ENCODE results near the gene PGLYRP3.
"Not testable (repeated sequence)": the region's sequence is repeated elsewhere in the genome, so short reads cannot be mapped to it uniquely, and the experiment has no call there.

The PGLYRP3 gene

DNA sequence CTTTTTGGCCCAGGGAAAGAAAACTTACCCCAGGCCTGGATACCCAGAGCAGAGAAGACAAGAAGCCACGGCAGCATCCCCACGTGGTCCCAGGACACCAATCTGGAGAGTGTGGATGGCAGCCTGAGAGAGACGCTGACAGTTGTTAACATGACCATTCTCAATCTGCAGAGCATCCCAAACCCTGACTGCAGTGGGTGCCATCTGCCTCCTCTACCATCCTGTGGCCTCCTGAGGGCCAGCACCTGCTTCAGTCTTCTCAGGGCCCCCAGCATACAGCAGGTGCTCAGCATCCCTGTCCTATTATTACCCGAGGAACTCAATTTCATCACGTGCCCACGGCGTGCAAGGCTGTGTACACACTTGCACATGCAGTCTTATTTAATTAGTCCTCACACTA, 35.1 kb upstream of the PGLYRP3 start:
- DNase-seq = no peak

DNA sequence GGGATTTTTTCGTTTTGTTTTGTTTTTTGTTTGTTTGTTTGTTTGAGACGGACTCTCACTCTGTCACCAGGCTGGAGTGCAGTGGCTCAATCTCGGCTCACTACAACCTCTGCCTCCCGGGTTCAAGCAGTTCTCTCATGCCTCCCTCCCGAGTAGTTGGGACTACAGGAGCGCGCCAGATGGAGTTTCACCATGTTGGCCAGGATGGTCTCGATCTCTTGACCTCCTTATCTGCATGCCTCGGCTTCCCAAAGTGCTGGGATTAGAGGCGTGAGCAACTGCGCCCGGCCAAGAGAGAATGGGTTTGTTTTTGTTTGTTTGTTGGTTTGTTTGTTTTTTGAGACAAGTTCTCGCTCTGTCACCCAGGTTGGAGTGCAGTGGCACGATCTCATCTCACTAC, 34.3 kb upstream of the PGLYRP3 start:
- not testable (repeated sequence) for DNase-seq

DNA sequence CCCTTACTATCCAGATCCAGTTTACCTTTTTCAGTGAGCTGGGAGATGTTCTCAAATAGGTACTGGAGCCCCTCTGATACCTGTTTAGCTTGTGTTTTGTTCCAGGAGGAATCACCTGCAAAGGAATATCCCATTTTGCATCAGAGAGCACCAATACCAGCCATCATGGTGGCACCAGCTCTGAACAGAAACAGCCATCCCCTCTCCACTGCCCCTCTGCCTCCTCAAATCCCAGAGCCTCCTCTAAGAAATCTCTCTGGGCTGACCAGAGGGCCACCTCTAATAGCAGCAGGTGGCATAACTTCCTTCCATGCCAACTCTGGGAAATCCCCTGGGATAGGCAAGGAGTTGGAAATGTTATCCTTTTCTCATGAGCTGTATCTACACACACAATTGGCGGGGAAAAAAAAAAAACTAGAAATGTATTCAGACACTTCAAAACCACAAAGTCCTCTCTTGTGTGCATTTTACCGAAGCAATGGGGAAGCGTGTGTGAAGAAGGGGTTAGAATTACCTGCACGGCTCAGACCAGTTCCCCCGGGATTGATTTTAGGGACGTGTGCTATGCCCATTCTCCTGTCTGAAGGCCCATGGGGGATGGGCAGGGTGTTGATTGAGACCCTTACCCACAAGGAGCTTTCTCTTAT, 33.4 kb upstream of the PGLYRP3 start:
- no peak for DNase-seq

DNA sequence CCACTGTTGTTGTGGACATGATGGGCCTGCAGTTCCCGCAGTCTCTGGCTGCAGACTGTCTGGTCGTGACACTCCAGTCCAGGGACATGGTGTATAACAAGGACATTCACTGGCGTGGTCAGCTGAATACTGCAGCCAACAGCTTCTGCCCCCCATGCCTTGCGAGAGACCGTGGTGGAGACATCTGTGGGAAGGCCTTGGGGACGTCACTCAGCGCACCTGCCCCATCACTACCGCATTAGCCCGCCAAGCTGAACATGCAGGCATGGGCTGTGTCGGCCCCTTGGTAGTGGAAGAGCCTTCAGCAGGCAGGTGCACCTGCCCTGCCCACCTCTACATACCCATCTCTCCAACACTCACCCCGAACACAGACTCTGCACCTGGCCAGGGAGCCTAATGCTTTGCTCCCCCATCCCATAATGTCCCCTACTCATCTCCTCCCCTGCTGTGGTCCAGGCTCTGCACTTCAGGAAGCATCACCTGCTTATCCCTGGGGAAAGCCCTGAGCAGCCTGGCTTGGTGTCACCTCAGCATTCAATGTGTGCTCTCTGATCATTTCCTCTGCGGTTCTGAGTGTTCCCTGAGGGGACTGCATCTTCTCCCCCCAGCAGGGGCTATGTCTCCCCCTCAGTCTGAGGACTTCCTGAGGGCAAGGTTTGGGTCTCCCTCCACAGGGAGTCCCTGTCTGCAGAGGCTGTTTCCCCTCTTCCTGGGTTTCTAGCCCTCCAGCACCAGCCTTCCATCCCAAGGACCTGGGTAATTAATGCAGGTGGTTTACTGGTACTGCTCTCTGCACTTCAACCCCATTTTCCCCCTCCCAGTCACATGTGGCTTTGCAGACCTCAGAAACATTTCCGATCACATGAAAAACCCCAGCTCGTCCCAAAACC, 32.7 kb upstream of the PGLYRP3 start:
- DNase-seq = no peak

DNA sequence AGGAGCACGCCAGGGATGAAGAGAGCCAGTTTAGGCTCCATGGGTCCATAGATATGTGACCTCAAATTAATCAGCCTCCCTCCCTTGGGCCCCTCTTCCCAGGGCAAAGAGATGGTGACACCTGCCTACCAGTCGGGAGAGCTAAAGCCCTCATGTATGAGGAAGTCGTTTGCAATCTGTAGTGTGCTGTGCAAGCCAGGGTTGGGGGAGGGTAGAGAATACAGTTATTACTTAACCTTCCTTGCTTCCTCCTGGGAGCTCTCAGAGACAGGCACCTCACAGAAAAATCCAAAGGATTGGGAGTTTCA, 31.9 kb upstream of the PGLYRP3 start:
- peak; percentile 43 for DNase-seq

DNA sequence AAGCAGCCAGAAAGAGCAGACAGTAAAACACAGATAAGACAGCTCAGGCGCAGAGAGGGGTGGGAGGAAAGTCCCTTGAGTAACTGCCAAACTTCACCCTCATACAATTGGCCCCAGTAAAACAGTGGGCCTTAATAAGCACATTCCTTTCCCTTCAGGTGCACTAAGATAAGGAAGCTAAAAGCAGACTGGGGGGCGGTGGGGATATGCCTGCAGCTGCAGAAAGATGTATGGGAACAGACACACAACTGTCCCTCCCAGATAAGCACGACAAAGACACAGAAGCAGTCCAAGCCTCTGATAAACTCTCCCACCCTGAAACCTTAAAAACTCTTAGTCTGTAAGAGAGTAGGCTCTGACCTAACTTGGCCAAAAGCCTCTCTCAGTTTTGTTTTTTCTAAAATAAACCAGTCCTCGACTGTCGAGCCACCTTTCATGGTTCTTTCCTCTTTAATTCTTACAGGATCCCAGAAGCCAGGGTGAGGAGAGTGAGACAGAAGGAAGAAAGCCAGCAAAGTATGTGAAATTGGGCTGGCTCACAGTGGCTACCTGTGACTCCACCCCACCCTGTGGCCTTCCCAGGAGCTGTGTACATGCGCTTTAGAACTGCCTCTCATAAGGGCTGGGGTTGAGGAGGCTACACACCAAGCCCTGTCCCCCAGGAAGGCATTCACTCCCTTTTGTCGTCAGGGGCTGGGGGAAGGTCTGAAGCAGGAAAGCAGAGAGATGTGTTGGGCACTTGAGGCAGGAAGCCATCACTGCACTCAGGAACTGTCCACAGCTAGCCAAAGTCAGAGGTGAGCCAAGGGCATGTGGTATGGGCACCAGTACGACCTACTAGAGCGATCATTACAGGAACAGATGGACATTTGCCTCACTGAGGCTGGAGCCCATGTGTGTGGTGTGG, 31.3 kb upstream of the PGLYRP3 start:
- DNase-seq = no peak

DNA sequence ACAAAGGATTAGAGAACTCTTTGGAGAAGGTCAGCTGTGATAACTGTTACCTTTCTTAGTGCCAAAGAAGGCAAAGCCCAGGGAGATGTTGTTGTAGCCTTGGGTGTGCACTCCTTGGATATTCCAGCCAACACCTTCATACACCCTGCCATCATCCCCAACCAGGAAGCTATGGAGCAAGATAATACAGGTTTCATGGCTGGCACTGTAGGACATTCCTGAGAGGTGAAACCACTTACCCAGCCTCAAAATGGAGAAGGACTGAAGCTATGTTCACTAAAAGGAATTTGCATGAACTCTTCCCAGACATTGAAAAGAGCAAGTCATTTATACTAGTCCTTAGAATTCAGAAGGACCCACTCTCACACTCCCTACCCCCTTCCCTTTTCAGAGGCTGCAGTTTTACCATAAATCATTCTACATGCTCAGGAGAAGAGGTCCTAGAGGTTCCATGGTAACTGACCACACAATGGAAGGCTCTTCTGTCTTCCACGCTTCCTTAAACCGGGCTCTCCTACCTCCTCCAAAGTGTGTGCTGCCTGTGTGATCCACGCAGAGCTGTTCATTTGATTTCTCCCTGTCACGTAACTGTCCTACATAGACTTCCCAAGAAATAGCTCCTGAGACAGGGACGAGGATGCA, 30.4 kb upstream of the PGLYRP3 start:
- no peak for DNase-seq

DNA sequence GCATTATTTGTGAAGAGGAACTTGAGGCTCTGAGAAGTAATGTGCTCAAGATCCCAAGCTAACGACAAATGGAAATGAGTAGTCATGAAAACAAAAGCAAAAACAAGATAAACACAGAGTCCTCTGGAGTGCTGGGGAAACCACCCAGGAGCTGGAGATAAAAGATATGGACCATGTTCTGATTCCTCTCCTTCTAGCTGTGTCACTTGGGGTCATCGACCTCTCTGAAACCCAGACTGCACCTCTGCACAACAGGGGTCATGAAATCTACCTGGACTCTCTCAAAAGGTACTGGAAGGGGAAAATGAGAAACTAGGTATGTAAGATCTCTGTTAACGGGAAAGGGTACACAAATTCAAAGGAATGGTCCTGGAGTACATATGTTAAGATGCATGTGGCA, 29.4 kb upstream of the PGLYRP3 start:
- DNase-seq = no peak

DNA sequence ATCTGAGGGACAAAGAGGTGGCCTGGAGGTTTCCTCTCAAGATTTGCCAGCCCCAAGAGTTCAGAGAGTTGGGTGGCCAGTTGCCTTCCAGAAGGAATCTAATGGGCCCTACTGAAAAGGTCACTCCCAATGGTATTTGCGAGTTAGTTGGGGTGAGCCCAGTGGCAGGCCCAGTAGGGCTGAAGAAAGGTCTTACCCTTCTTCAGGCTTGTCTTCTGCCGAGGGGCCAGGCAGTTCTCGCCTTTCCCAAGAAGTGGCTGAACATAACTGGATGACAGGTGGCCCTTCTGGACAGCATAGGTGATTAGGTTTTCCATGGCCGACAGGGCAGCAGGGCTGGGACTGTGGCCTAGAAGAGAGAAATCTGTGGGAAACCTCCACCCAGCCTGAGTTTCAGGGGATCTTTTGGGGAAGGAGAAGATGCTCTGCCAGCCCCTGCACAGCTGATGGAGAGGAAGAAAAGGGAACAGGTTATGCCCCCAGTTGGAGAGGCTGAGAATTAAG, 28.7 kb upstream of the PGLYRP3 start:
- DNase-seq = no peak

DNA sequence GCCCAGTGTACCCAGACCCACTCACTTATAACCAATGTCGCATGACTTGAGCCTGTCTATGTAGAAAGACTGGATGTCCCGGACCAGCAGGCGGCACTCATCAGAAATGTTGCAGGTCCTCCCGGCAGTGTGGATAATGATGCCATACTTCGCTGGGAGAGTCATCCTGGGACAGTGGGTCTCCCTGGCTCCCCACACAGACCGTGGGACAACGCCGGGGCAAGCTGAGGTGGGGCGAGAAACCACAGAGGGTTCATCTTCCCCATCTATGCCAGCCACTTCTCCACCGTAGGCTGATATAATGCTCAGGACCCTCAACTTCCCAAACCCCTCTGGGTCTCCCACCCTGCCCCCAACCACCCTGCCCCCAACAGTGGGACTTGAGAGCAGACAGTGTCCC, 27.6 kb upstream of the PGLYRP3 start:
- no peak for DNase-seq

DNA sequence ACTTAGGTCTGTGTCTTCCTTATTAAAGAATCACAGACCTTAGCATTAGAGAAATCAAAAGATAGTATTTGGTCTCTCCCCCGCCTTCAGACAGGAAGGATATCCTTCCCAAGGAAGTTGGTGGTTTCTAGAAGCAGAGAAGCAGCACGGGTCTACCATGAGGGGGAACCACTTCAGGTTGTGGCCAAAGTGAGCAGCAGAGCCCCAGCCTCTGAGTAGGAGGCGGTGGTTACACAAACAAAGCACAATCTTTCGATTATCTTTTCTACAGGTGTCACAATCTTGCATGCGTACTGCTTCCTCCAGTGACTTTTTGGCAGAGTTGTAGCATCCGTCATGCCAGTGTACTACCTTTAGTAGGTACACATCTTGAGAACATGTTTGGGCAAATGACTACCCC, 27.1 kb upstream of the PGLYRP3 start:
- DNase-seq = no peak

DNA sequence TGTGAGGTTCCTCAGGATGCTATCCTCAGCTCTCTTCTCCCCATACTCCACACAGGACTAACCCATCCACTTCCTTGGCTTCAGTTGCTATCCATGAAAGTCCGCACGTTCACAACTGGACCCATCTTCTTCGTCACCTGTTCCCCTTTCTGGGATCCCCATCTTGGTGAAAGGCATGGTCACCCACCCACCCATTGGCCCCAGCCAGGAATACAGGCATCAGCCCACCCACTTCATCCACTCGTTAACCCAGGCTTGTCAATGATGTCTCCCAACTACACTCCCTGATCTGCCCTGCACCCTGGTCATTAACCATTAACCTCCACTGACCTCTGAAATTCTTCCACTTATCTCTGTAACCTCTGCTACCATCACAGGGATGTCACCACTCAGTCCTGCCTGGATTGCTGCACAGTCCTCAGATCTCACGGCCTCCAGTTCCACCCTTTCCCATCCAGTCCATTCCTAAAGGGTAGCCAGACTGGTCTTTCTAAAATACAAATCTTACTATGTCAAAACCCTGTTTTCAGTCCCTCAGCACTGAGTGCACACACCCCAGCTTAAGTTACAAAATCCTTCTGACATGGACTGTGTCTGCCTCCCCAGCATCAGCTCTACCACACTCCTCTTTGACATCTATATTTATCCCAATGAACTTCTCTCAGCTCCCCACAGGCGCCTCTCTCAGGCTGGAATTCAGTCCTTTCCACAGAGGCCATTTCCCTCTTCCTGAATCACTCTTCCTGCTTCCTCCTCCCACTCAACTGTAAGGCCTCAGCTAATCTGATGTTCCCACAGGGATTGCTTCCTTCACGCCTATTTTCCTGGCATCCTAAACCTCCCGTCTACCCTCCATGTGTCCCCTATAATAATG, 25.5 kb upstream of the PGLYRP3 start:
- no peak for DNase-seq

DNA sequence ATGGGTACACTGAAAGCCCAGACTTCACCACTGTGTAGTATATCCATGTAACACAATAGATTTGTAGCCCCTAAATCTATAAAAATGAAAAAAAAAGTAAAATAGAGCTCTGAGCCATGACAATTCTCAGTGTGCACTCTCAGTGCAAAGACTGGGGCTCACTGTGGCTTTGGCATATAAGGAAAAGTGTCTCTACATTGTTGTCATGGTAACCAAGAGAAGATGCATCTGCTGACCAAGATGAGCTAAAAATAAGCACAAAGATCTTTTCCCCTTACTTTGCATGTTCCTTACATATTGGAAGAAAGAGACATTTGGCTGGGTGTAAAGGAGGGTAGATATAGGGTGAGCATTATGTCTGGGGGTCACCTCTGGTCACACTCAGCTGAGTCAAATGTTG, 23.9 kb upstream of the PGLYRP3 start:
- no peak for DNase-seq

DNA sequence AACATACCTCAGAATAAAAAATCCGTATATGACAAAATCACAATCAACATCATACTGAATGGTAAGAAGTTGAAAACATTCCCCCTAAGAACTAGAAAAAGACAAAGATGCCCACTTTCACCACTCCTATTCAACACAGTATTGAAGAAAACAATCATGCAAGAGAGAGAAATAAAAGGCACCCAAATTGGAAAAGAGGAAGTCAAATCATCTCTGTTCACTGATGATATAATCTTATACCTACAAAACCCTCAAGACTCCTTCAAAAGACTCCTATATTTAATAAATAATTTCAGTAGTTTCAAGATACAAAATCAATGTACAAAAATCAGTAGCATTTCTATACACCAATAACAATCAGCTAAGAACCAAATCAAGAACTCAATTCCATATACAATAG, 21.1 kb upstream of the PGLYRP3 start:
- no peak for DNase-seq

DNA sequence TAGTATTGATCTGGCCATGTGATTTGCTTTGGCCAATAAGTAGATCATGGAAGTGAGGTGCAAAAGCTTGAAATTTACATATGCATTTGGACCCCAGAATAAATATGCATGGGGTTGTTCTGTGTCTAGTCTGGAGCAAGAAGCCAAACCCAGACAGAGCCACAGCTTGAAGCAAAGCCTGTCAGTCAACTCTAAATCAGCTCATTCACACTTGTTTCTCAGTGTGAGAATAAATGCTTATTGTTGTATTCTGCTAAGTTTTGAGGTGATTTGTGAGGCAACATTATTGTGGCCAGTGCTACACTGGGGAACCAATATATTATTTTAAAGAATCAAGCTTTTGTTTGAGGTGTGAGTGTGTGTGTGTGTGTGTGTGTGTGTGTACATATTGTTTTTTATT, 12.2 kb upstream of the PGLYRP3 start:
- DNase-seq = no peak

DNA sequence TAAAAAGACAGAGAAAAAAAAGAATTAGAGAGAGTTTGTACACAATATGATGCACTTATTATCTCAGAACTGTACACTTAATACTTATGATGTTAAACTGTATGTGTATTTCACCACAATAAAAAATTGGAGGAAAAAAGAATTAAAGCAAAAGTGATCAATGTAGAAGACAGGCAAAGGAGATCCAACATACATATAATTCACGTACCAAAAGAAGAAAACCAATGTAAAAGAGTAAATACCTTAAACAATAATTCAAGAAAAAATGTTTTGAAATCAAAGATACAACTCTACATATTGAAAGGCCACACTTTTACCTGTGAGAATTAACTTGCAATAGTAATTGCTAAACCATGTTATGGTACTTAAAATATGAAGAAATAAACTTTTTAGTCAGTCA, 9.8 kb upstream of the PGLYRP3 start:
- no peak for DNase-seq

DNA sequence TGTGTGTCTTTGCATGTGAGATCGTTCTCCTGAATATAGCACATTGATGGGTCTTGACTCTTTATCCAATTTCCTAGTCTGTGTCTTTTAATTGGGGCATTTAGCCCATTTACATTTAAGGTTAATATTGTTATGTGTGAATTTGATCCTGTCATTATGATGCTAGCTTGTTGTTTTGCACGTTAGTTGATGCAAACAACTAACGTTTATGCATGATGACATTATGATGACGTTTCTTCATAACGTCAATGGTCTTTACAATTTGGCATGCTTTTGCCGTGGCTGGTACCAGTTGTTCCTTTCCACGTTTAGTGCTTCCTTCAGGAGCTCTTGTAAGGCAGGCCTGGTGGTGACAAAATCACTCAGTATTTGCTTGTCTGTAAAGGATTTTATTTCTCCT, 5.4 kb upstream of the PGLYRP3 start:
- not testable (repeated sequence) for DNase-seq

DNA sequence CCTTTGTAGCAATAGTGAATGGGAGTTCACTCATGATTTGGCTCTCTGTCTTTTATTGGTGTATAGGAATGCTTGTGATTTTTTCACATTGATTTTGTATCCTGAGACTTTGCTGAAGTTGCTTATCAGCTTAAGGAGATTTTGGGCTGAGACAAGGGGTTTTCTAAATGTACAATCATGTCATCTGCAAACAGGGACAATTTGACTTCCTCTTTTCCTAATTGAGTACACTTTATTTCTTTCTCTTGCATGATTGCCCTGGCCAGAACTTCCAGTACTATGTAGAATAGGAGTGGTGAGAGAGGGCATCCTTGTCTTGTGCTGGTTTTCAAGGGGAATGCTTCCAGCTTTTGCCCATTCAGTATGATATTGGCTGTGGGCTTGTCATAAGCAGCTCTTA, 3.3 kb upstream of the PGLYRP3 start:
- not testable (repeated sequence) for DNase-seq

DNA sequence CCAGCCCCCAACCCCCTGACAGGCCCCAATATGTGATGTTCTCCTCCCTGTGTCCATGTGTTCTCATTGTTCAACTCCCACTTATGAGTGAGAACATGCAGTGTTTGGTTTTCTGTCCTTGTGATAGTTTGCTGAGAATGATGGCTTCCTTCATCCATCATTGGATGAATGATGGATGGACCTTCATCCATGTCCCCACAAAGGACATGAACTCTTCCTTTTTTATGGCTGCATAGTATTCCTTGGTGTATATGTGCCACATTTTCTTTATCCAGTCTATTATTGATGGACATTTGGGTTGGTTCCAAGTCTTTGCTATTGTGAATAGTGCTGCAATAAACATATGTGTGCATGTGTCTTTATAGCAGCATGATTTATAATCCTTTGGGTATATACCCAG, 1.6 kb upstream of the PGLYRP3 start:
- DNase-seq = not testable (repeated sequence)

DNA sequence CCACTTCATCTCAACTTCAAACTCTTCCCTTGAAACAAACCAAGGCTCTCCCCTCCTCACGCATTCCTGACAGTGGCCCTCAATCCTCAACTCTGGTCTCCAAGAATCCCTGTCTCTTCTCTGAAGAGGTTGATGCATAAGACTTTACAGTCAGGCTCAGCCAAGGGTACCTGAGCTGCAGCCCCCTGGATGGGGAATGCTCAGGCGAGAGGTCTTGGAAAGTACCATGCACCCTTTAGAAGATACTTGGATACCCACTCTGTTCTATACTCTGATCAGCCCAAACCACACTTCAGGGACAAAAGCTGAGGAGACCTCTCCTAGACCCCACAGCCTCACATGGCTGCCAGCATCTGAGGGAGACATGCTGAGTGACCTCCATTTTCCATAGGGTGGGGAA, 536 bp upstream of the PGLYRP3 start:
- no peak for DNase-seq

DNA sequence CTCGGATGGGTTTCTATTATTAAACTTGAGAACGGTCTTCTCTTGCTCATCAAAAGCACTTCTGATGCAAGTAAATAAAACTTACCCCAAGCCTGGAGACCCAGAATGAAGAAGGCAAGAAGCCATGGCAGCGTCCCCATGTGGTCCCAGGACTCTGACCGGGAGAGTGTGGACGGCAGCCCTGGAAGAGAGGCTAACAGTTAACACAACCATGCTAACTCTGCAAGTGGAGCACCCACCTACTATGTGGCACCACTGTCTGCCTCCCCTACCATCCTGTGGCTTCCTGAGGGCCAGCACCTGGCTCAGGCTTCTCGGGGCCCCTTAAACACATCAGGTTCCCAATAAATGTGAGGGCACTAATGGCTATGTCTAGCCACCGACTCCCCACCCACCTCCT, 2.2 kb downstream of the PGLYRP3 start:
- DNase-seq = no peak

DNA sequence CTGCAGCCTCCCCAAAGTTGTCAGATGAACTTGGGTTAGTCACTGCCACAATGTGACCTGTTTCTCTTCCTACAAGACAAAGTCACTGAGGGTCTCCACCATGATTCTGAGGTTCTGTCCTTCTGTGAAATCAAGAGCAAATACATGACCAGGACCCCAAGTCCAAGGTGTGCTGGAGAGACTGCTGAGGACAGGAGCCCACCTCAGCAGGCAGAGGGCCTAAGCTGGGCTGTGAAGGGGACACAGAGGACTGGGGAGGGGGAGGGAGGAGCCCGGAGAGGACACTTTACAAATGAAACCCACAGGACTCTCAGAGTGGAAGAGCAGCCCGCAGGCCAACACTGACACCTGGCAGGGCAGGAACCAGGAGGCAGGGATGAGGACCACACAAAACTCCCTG, 3.3 kb downstream of the PGLYRP3 start:
- no peak for DNase-seq

Measured in suppressor macrophage treated with lipopolysaccharide for 4 hours (primary cell).